Activated T-cell treated with anti-CD3 and anti-CD28 coated beads for 24 hours (primary cell): ENCODE measurements around the gene SYNE2.
"Not testable (repeated sequence)": the region's sequence is repeated elsewhere in the genome, so short reads cannot be mapped to it uniquely, and the experiment has no call there.

Experiments
- DNase-seq: peaks from one replicate; pipeline ENCODE4 v3.0.0-alpha.2; 2020; ENCODE audit warnings: low read depth

Gene SYNE2

GRCh38 chr14:63852817-63853731, at the start of gene SYNE2:
Gene SYNE2, plus strand, starts transcription at chr14:63853004. Its CDS starts 56,145 bp downstream, at chr14:63909149.
- peak; percentile 80 for DNase-seq

DNA sequence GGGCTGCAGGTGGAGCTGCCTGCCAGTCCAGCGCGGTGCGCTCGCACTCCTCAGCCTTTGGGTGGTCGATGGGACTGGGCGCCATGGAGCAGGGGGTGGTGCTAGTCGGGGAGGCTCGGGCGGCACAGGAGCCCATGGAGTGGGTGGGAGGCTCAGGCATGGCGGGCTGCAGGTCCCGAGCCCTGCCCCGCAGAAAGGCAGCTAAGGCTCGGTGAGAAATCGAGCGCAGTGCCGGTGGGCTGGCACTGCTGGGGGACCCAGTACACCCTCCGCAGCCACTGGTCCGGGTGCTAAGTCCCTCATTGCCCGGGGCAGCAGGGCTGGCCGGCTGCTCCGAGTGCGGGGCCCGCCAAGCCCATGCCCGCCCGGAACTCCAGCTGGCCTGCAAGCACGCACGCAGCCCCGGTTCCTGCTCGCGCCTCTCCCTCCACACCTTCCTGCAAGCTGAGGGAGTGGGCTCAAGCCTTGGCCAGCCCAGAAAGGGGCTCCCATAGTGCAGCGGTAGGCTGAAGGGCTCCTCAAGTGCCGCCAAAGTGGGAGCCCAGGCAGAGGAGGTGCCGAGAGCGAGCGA, 49.5 kb upstream of the SYNE2 start:
- not testable (repeated sequence) for DNase-seq

DNA sequence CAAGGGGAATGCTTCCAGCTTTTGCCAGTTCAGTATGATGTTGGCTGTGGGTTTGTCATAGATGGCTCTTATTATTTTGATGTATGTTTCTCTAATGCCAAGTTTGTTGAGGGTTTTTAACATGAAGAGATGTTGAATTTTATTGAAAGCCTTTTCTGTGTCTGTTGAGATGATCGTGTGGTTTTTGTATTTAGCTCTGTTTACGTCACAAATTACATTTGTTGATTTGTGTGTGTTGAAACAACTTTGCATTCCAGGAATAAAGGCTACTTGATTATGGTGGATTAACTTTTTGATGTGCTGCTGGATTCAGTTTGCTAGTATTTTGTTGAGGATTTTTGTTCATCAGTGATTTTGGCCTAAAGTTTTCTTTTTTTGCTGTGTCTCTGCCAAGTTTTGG, 46.7 kb upstream of the SYNE2 start:
- not testable (repeated sequence) for DNase-seq

DNA sequence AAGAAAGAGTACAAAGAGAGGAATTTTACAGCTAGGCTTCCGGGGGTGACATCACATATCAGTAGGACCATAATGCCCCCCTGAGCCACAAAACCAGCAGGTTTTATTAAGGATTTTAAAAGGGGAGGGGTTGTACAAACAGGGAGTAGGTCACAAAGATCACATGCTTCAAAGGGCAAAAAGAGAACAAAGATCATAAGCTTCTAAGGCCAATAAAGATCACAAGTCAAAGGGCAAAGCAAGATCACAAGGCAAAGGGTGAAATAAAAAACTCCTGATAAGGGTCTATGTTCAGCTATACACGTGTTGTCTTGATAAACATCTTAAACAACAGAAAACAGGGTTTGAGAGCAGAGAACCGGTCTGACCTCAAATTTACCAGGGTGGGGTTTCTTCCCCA, 41.1 kb upstream of the SYNE2 start:
- not testable (repeated sequence) for DNase-seq

DNA sequence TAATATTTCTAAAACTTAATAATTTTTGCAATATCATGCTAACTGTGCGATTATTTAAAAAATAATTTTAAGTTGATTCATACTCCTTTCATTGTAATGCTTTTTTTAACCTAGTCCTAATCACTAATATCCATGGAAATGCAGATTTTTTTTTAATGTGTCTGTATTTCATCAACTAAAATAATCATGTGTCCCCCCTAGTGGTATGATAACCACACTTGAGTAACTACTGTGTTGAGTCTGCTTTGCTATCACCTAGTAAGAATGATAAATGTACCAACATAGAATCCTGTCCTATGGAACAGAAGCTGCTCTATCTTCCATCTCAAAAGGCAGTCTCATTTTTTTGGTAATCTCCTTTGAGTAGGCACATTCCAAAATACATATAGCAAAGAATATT, 19.1 kb upstream of the SYNE2 start:
- DNase-seq, result no peak

GRCh38 chr14:63840981-63841380, 11.8 kb upstream of the SYNE2 start:
- DNase-seq, result no peak

- no peak for DNase-seq
Measured at GRCh38 chr14:63843796-63844195, 9.0 kb upstream of the SYNE2 start.

- no peak for DNase-seq
Measured at GRCh38 chr14:63848890-63849289, 3.9 kb upstream of the SYNE2 start.

DNA sequence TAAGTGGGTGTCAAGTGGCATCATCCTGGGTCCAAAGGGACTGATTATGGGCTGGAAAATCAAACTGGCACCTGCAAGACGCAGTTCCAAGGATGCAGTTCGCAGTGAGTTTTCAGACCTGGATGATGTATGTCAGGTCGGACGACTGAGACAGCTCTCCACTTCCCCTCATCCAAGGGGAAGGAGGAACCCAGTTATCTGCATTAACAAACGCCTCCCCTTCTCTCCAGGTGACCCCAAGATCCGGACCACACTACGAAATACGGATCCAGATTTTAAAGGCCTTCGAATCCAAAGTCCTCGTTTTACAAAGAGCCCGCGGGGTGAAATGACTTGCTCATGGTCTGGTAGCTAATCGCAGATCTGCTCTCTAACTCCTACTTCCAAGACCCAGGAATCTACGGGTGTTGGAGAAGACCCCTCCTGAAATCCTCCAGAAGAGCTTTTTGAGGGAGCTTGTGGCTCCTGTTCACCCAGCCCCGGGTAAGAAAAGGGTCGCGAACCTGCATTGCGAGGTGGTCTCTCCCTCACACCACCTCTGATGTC, 460 bp upstream of the SYNE2 start:
- no peak for DNase-seq

- DNase-seq, result peak; percentile 31
Measured at GRCh38 chr14:63853831-63854293, 1.1 kb downstream of the SYNE2 start.

GRCh38 chr14:63854330-63854729, 1.5 kb downstream of the SYNE2 start:
- DNase-seq, result no peak

- no peak for DNase-seq
Measured at GRCh38 chr14:63855281-63855680, 2.5 kb downstream of the SYNE2 start.

DNA sequence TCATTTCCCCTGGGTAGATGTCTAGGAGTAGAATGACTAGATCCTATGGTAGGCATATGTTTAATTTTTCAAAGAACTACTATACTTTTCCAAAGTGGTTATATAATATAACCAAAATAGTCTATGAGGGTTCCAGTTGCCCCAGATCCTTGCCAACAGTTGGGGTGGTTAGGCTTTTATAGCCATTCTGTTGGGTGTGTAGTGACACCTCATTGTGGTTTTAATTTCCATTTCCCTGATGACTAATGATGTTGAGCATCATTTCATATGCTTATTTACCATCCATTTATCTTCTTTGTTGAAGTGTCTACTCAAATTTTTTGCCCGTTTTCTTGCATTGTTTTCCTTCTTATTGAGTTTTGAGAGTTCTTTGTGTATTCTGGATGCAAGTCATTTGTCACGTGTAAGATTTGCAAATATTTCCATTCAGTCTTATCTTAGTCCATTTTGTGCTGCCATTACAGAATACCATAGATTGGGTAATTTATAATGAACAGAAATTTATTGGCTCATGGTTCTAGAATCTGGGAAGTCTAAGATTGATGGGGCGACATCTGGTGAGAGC, 4.7 kb downstream of the SYNE2 start:
- no peak for DNase-seq

- no peak for DNase-seq
Measured at GRCh38 chr14:63860146-63860545, 7.3 kb downstream of the SYNE2 start.

- DNase-seq, result no peak
Measured at GRCh38 chr14:63862163-63862562, 9.4 kb downstream of the SYNE2 start.

GRCh38 chr14:63863004-63863403, 10.2 kb downstream of the SYNE2 start:
- no peak for DNase-seq

DNA sequence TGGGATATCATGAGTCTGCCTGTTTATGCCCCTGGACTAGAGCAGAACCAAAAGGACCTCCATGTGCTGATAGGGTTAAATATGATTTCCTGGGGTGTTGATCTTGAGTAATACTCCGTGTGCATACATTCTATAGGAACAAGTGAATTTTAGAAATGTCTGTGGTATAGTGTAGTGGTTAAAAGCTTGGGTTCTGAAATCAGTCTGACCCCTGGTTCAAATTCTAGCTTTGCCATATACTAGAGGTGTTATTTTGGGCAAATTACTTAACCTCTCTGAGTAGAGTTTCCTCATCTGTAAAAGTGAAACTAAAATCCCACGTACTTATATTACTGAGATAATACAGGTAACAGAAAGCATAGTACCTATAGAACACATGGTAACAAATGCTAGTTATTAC, 12.0 kb downstream of the SYNE2 start:
- not testable (repeated sequence) for DNase-seq

DNA sequence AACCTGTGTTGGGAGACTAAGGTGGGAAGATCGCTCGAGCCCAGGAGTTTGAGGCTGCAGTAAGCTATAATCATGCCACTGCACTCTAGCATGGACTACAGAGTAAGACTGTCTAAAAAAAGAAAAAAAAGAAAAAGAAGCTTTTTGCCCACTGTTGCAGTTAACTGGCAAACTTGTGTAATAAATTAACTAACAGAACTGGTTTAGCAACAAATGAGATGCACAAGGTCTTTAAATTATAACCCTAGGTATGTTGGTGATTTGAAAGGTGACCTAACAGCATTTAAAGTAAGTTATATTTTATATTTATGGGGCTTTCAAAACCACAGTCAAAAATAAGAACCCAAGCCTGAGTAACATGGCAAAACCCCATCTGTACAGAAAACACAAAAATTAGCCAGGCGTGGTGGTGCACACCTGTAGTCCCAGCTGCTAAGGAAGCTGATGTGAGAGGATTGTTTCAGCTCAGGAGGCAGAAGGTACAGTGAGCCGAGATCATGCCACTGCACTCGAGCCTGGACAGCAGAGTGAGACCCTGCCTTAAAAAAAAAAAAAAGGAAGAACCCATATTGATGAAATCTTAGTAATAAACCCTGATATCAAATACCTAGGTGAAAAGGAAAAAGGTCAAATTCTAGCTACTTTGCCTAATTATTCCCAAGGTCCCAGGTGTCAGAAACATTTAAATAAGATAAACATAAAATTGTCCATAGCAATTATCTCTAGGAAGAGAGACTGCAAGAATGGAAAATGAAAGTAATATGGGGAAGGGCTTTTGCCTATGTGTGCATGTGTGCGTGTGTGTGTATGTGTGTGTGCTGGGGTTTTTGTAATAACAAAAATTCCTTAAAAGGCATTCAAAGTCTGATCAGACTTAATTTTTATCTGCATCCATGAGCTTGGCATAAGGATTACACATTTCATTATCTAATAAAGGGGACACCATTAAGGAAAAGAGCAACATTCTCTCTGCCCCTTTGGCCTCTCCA, 15.4 kb downstream of the SYNE2 start:
- DNase-seq, result no peak

DNA sequence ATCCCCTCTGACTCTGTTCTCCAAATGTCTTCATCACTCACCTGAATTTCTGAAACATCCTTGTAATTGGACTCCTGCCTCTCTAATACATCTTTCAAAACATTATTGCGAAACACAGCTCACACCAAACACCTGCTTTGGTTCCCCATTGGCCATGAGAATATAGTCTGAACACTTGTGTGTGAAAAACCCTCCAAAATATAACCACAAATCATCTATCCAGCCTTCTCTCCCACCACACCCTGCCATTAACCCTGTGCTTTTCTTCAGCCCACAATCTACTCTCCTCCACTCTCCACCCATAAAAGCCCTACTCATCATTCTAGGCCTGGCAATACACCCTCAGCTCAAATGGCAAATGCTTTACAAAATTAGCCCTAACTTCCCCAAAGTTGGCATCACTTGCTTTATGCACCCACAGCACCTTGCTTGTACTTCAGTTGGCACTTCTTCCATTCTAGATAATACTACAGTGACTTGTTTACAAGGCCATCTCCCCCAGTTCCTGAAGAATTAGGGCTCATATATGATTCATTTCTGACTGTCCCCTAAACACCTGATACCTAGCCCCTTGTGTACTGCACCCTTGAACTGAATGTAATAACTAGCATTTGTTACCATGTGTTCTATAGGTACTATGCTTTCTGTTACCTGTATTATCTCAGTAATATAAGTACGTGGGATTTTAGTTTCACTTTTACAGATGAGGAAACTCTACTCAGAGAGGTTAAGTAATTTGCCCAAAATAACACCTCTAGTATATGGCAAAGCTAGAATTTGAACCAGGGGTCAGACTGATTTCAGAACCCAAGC, 17.3 kb downstream of the SYNE2 start:
- not testable (repeated sequence) for DNase-seq

GRCh38 chr14:63870753-63871037, 17.9 kb downstream of the SYNE2 start:
- DNase-seq, result not testable (repeated sequence)

- DNase-seq, result no peak
Measured at GRCh38 chr14:63874223-63874622, 21.4 kb downstream of the SYNE2 start.
